ENCODE measurements around the gene GPR31. TPM values are rescaled to one million over a fixed set of nuclear protein-coding genes. Genes with fewer than 3 reads are reported as not detected.

The GPR31 gene
- total RNA-seq, 2 donors from 2014 or later, result not detected

DNA sequence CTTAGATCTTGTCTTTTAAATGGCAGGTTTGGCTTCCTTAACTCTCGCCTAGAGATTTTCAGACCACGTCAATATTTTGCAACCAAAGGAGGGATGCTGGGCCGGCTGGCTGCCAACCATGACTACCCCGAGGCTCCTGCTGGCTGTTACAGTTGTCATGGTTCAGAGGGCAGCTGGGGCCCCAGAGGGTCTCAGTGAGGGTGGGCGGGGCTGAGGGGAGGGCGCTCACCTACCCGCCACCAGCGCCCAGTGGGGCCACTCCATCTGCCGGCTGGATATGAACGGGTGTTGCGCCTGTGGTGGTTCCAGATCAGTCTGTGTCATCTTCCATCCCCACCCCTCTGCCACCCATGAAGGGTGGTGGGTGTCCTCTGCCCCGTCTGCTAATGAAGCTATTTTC, 12.3 kb downstream of the GPR31 start:
- no peak for ATAC-seq
- intact Hi-C loops (cut with DNase I), result loop anchor here in 1 of 2 donors (10.0 kb wide), 1 partner anchor 151 kb away; the partner anchor contains the start of gene CEP43

DNA sequence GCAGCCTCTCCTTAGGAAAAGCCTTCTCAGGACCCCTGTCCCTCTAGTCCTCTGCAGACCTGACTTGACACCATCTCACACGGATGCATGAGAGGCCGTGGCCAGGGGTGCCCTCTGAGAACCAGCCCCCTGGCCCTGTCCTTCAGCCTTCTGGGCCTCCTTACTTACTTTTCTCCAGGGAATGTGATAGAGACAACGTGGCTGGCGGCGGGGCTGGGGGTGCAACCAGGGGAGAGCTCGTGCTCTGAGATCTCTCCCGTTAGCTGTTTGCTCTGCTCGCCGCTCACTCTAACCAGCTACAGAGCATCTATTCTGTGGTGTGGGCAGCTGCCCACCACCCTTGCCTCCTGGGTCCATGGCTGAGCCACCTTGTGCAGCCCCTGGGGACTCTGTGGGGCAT, 14.7 kb downstream of the GPR31 start:
- ATAC-seq (no peak), DNase-seq (no peak)
- intact Hi-C loops (cut with DNase I), result loop anchor here (5.0 to 10.0 kb wide), 3 partner anchors 148 to 371 kb away; partner anchors contain the start of gene CEP43 (in 1 of the 2)

More for the DNA sequence above, 12.3 kb downstream of the GPR31 start:
- no peak for DNase-seq

DNA sequence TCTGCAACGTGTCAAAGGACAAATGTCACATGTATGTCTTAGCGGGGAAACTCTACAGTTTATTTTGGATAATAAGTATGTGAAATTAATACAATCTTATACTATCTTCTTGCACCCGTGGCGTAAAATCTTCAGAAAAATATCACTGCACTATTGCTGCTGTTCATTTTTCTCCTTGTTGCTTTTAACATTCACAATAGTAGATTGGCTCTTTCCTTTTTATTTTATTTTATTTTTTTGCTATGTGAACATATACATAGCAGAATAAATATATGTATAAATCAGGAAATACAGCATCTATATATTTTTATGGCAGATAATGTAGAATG, 15.4 kb downstream of the GPR31 start:
- DNase-seq (no peak), ATAC-seq (no peak)
- intact Hi-C loops (cut with DNase I), result loop anchor here (5.0 to 10.0 kb wide), 3 partner anchors 148 to 370 kb away; partner anchors contain the start of gene CEP43 (in 1 of the 2)

DNA sequence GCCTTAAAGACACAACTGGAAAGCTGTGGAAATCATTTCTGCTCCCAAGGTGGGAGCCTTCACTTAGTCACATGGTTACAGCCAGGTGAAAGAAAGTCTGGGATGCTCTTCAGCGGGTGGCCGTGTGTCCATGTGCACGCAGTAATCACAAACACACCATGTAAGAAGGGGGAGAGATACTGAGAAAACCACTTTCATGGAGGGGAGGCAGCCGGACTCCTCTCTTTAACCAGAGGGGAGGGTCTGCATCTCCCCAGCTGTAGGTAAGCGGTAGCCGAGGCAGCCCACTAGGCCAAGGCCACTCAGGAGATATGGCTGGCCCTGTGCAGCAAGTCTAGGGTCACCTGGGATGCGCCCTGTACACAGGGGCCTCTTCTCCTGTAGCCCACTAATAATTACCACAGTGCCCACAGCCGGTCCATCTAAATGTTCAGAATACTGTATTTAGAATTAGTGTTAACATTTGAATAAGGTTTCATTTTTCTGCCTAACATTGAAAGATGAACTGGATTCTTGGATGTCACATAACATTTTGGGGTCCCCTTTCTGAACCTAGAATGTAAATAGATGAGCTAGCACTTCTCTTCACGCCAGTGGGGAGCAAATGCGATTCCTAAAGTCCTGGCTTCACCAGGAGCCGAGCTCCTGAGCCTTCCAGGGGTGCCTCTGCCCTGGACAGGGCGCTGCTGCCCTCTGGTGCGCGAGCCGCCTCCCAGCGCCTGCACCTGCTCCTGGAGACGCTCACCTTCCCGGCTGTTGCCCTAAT, 15.9 kb downstream of the GPR31 start:
- ATAC-seq (peak; percentile 83 to 88), DNase-seq (peak; percentile 42)
- intact Hi-C loops (cut with DNase I), result loop anchor here (5.0 to 10.0 kb wide), 3 partner anchors 147 to 370 kb away; partner anchors contain the start of gene CEP43 (in 1 of the 2)

DNA sequence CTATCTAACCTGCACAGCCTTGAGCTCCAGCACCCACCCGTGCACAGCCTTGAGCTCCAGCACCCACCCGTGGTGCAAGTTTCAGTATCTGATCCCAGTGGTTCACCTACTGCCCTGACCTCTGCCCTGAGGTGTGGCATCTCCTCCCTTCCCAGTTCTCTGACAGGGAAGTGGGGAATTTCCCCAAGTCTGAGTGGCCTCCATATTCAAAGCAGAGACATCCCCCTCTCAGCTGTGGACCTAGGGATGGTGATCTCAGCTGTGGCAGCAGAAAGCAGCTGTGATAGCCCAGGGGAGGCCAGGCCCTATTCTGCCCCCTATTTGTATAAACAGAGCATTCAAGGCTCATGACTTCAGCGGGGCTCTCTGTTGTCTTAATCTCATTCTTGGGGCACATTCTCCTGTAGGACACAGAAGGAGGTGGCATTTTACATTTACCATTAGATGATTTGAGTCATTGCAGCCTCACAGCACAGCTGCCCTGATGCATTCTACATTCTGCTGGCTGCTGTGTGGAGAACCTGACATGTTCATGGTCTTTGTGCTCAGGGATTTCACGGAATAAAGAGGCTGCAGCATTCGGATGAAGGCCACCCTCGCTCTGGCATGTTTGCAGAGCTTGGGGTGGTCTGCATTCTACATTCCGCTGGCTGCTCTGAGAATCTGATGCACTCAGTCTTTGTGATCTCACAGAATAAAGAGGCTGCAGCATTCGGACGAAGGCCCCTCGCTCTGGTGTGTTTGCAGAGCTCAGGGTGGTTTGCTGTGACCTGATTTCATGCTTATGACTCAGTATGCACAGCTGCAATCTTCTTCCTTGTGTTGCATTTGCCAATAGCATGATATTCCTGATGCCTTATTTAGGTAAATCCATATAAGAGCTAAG, 16.9 kb downstream of the GPR31 start:
- intact Hi-C loops (cut with DNase I), result loop anchor here (5.0 to 10.0 kb wide), 3 partner anchors 146 to 369 kb away; partner anchors contain the start of gene CEP43 (in 1 of the 2)
- no peak for ATAC-seq
- DNase-seq, result no peak

DNA sequence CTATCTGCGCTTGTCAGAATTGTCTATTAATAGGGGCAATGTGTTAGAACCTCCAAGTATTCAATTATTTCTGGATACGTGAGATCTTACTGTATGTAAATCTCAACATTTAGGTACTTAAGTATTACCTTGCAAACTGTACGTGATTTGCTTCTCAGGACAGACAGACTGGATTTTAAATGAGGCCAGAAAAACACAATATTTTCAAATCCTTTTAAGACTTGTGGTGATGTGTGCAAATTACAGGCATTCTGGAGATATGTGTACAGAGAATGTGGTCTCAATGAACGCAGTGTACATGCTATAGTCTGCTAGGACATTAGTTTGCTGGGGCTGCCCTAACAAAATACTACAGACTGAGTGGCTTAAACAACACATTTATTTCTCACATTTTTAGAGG, 18.0 kb downstream of the GPR31 start:
- ATAC-seq, result no peak
- DNase-seq, result no peak

DNA sequence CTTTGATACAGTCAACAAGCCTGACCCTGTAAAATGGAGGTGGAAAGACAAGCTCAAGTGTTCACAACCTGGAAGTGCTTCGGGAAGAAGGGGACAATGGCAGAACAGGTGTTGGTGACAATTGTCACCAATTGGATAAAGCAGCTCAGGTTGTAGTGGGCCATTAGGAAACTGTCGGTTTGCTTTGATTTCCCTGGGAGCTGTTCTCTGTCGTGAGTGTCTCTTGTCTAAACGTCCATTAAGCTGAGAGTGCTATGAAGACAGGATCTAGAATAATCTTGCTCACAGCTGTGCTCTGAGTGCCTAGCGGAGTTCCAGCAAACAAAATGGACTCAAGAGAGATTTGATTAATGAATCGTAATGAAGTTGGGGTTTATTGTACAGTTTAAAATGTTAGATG, 19.9 kb downstream of the GPR31 start:
- intact Hi-C loops (cut with DNase I), result no loop called here
- DNase-seq (no peak), ATAC-seq (no peak)

More for the DNA sequence above, 18.0 kb downstream of the GPR31 start:
- intact Hi-C loops (cut with DNase I), result loop anchor here (5.0 to 10.0 kb wide), 3 partner anchors 145 to 367 kb away; partner anchors contain the start of gene CEP43 (in 1 of the 2)

DNA sequence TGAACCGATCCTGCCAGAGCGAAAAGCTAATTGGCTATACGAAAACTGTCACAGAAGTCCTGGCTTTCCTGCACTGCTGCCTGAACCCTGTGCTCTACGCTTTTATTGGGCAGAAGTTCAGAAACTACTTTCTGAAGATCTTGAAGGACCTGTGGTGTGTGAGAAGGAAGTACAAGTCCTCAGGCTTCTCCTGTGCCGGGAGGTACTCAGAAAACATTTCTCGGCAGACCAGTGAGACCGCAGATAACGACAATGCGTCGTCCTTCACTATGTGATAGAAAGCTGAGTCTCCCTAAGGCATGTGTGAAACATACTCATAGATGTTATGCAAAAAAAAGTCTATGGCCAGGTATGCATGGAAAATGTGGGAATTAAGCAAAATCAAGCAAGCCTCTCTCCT, 20.7 kb downstream of the GPR31 start:
- no peak for ATAC-seq
- intact Hi-C loops (cut with DNase I), result no loop called here
- DNase-seq, result no peak

DNA sequence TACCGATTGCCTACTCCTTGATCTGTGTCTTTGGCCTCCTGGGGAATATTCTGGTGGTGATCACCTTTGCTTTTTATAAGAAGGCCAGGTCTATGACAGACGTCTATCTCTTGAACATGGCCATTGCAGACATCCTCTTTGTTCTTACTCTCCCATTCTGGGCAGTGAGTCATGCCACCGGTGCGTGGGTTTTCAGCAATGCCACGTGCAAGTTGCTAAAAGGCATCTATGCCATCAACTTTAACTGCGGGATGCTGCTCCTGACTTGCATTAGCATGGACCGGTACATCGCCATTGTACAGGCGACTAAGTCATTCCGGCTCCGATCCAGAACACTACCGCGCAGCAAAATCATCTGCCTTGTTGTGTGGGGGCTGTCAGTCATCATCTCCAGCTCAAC, 21.4 kb downstream of the GPR31 start:
- DNase-seq, result no peak
- no peak for ATAC-seq
- intact Hi-C loops (cut with DNase I), result no loop called here

DNA sequence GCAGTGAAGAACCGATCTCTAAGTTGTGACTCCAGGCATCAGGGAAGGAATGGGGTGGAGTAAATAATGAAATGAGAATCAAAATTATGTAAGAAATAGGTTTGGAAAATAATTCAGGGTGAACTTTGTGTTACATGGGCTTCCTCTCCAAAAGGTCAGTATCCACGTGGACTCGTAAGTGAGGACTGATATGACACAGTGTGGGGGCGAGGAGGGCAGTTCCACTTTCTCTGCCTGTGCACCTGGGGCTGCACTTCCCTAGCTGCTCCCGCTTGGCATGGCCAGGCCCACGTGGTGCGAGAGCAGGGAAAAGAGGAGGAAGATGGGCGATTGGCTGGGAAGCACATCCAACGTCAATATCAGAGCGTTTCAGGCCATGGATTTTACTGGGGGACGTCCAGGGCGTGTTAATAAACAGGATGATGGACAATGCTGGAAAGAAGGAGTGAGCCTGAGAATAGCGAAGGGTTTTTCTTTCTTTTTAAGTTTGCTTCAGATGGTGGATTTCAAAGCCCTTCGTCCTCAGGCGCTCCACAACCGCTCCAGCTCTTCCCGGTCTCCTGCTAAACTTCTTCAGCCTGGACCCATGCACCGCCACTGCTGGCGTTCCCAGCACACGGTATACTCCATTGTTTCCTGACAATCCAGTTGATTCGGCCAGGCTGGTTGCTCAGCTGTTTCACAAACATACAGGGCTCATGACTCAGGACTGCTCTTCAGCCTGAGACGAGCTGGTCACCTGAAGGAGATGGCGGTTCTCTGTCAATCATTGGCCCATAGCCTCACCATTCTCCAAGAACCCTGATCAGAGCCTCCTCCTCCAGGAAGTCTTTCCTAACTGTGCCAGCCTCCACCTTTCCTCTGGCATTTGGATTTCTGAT, 23.1 kb downstream of the GPR31 start:
- DNase-seq (no peak), ATAC-seq (no peak)
- intact Hi-C loops (cut with DNase I), result no loop called here

DNA sequence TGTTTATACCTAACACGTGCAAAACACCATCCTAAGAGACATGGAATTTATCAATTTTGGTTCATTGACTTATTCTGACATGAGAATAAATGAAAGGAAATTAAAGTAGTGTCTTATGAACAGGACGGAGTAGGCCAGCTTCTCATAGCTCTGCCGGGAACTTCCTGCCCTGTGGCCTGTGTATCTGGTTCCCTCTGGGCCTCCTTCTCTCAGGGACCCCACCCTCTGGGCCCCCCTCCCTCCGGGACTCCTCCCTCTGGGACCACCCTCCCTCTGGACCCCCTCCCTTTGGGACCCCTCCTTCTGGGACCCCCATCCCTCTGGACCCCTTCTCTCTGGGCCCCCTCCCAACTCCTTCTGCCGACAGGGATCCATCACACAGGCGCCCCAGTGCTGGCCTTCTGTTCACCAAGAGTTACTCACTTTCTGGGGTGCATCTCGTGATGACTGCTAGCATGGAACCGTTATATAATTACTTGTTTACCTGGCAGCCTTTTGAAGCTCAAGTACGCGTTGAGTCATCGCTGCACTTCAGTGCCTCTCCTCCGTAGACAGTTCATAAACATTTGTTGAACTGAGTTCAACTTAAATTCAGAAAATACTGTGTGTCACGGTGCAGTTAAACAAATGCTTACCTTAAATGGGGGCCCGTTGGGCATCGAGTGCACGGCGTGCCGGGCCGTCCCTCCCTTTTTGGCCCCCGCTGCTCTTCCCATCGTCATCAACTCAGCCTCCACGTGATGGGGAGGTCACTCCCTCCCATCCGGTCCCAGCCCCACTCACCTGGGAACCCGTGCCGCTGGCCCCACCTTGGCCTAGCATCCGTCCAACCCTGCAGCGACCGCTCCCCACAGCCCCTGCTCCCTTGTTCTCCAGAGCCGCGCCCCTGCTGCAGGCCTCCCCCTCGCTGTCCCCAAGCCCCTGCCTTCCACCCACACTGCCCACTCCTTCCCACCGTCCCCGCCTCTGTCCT, 26.8 kb downstream of the GPR31 start:
- DNase-seq (no peak), ATAC-seq (no peak)
- intact Hi-C loops (cut with DNase I), result no loop called here

DNA sequence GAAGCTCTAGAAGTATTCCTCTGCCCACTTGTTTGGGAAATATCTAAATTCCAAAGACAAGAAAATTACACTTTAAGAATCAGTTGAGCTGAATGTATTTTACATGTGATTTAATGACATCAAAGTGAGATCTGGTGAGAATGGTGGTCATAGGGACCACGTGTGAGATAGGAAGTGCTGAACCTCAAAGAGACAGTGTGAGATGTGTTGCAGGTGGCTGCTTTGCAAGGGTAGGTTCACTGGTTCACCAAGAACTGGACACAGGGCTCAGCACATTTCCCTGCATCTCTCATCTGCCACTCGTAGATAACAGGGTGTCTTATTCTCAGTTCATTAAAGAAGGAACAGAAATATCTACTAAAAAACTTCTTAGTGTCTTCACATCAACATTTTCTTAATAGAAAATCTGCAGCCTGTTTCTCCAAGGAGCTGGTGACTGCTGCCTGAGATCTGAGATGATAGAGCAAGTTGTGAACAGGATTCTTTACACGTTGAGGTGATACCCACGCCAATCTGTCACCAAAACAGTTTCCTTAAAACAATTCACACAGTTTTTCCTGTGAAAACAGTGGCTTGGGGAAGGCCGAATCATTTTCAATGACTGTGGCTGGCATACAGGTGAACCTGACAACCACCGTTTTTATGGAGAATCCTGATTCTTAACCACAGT, 27.6 kb downstream of the GPR31 start:
- DNase-seq (no peak), ATAC-seq (no peak)
- intact Hi-C loops (cut with DNase I), result no loop called here

DNA sequence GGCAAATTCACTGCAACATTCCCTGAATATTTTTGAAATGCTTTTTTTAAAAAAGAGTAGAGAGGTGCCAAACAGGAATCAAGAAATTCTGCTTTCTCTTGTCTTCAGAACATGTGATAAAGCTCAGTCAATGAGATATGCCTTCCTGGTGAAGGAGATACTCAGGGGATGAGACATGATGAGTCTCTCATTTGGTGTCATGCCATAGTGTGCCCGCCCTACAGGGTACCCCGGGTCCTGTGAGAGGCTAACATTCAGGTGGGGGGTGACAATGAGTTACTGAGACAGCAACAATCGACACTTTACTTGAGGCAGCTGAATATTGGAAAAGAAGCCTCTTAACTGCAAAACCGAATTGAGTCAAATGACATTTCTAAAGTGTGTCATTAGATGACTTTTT, 28.2 kb downstream of the GPR31 start:
- DNase-seq (no peak), ATAC-seq (peak in 1 of 2 donors; percentile 44)

DNA sequence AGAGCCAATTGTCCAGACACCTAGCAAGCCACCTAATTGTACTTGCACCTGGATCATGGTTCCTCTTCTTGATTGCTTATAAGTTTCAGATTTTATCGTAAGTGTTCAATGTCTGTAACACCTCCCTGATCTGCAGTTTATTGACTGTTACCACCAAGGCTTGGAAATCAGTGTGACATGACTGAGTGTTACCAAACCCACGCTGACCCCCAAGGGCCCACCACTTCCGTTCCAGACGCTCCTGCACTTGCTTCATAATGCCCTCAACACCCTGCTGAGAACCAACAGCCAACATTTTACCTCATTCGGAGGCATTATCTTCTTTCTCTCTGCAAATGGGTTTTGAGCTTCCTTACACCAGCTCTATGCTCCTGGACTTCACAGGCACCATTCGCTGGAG, 28.6 kb downstream of the GPR31 start:
- DNase-seq (no peak), ATAC-seq (no peak)
- intact Hi-C loops (cut with DNase I), result no loop called here

More for the DNA sequence above, 28.2 kb downstream of the GPR31 start:
- intact Hi-C loops (cut with DNase I), result no loop called here

DNA sequence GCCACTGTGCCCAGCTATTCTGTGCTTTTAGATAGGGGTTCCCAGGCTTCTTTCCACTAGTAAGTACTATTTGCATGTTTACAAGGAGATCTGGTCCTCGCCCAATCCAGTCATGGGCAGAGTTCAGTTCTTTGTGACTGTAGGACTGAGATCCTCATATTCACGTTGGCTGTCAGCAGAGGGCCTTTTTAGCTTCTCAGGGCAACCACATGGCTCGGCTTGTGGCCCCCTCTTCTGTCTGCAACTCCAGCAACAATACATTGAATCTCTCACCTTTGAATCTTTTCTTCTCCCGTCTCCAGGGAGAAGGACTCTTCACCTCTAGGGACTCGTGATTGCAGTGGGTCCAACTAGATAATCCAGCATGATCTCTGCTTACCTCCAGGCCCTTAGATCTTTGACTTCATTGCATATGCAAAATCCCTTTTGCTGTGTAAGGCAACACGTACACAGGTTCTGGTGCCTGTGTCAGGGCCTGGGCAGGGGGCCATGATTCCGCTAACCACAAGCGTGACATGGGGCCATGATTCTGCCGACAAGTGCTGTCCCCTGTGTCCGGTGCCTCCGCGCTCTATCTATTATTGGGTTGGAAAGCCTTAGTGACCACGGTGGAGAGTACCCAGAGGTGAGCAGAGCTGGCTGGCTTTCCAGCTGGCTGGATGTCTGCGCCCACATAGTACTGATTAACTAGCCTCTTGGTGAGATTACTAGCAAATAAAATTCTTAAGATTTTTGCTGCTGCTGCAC, 29.8 kb downstream of the GPR31 start:
- intact Hi-C loops (cut with DNase I), result no loop called here
- no peak for DNase-seq
- no peak for ATAC-seq

DNA sequence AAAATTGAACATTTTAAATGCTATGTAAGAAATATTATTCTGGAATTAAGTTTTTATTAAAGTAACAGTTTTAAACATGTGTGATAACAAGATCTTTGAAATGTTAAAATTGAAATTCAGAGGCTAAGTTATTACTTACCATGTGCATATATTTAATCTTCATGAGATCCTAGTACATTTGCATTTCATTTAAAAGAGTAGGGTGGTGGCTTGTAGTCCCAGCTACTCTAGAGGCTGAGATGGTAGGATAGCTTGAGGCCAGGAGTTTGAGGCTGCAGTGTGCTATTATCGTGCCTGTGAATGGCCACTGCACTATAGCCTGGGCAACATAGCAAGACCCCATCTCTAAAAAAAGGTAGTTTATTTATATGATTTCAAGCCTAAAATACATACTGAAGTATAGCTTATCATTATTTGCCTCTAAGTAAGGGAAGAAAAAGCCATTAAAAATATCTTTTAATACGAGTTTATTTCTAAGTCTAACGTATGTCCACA, 31.9 kb downstream of the GPR31 start:
- DNase-seq (no peak), ATAC-seq (no peak)
- intact Hi-C loops (cut with DNase I), result no loop called here
